B cell (primary cell): ENCODE measurements around the gene EIF4E2. TPM values are rescaled to one million over a fixed set of nuclear protein-coding genes. Genes with fewer than 3 reads are reported as not detected.

ENCODE experiments used
- ATAC-seq: fragments of 200-7000 bp; cut with Tn5 transposase; one replicate; pipeline ENCODE4 v1.10.0; 2021; ENCODE audit warnings: low read depth, mild to moderate bottlenecking, moderate number of reproducible peaks, moderate library complexity
- CTCF ChIA-PET: fragments of 350-600 bp; sonication (Branson Sonifier 250); formaldehyde crosslinking; loops from one replicate; lab custom pipeline; 2021; ENCODE audit warnings: antibody characterized with exemption, inconsistent platforms; lab: Charles Lee
- POLR2A ChIA-PET: fragments of 350-600 bp; sonication (Branson Sonifier 250); formaldehyde crosslinking; loops from one replicate; lab custom pipeline; 2021; ENCODE audit warnings: antibody characterized with exemption; lab: Charles Lee
- DNase-seq: peaks from one replicate; pipeline ENCODE4 v3.0.0; 2013
- H2AFZ ChIP-seq: 2 replicates; pipeline ENCODE4 v1.6.1; 2012; ENCODE audit warnings: mild to moderate bottlenecking, low read depth, low read length; ENCODE audit not compliant: insufficient read depth, poor library complexity, severe bottlenecking
- H3K27ac ChIP-seq, 2 donors: 1 replicate in 1 of 2; 2 replicates in 1 of 2; pipeline ENCODE4 v1.5.1; 2012 to 2013; ENCODE audit warnings: low read length in 2 of 2, mild to moderate bottlenecking in 2 of 2, moderate library complexity in 1 of 2
- H3K27me3 ChIP-seq, 4 experiments: fragments of 200-600 bp in 1 of 4; sonication (generic) in 1 of 4; replicated peaks in 1 of 4; 1 replicate in 2 of 4; 2 replicates in 2 of 4; pipeline versions ENCODE4 v1.6.1 to v1.7.0; 2013 to 2016; ENCODE audit warnings: low read length in 3 of 4, mild to moderate bottlenecking in 2 of 4, mixed read lengths in 1 of 4, moderate library complexity in 1 of 4; ENCODE audit not compliant: insufficient read depth in 4 of 4, control insufficient read depth in 3 of 4; ENCODE audit errors: control extremely low read depth in 1 of 4
- H3K36me3 ChIP-seq, 2 experiments: replicated peaks in 1 of 2; 1 replicate in 1 of 2; 2 replicates in 1 of 2; pipeline versions ENCODE4 v1.6.1 to v1.7.1; 2013; ENCODE audit warnings: low read length in 1 of 2; ENCODE audit not compliant: insufficient read depth in 2 of 2, control insufficient read depth in 1 of 2; ENCODE audit errors: control extremely low read depth in 1 of 2, extremely low read depth in 1 of 2
- H3K4me1 ChIP-seq, 2 donors: fragments of 200-600 bp in 1 of 2; sonication (generic) in 1 of 2; 1 replicate in 1 of 2; 2 replicates in 1 of 2; pipeline versions ENCODE4 v1.5.1 to v1.6.1; 2013 to 2017; ENCODE audit warnings: low read length in 2 of 2; ENCODE audit not compliant: control insufficient read depth in 2 of 2, insufficient read depth in 2 of 2
- H3K4me2 ChIP-seq: replicated peaks from 2 replicates; pipeline ENCODE3; 2012; ENCODE audit warnings: mild to moderate bottlenecking, low read depth, low read length; ENCODE audit not compliant: poor library complexity, severe bottlenecking
- H3K4me3 ChIP-seq, 5 experiments: fragments of 200-600 bp in 1 of 5; sonication (generic) in 1 of 5; 1 replicate in 3 of 5; 2 replicates in 2 of 5; pipeline versions ENCODE4 v1.5.1 to v1.7.0; 2011 to 2016; ENCODE audit warnings: low read length in 4 of 5, mild to moderate bottlenecking in 4 of 5, low read depth in 2 of 5, control low read depth in 1 of 5, moderate library complexity in 1 of 5; ENCODE audit not compliant: insufficient read depth in 1 of 5; ENCODE audit errors: control extremely low read depth in 1 of 5, extremely low read depth in 1 of 5
- H3K79me2 ChIP-seq: fragments of 200-600 bp; sonication (generic); one replicate; pipeline ENCODE4 v1.6.0; 2016; ENCODE audit warnings: low read length; ENCODE audit not compliant: control insufficient read depth, insufficient read depth
- H3K9ac ChIP-seq: fragments of 200-600 bp; sonication (generic); 2 replicates; pipeline ENCODE4 v1.6.1; 2017; ENCODE audit warnings: mild to moderate bottlenecking, low read length, moderate library complexity
- H3K9me3 ChIP-seq, 3 donors: one replicate each; pipeline versions ENCODE4 v1.6.1 to v1.7.1; 2013; ENCODE audit warnings: low read length in 2 of 3; ENCODE audit not compliant: control insufficient read depth in 2 of 3, insufficient read depth in 1 of 3; ENCODE audit errors: control extremely low read depth in 1 of 3
- H4K20me1 ChIP-seq: 2 replicates; pipeline ENCODE4 v1.6.0; 2012; ENCODE audit warnings: mild to moderate bottlenecking, low read length; ENCODE audit not compliant: insufficient read depth, control insufficient read depth, poor library complexity, severe bottlenecking
- H3K27ac Mint-ChIP-seq: one replicate; pipeline ENCODE4 v1.8.0; 2021; ENCODE audit warnings: mixed read lengths
- H3K27me3 Mint-ChIP-seq: one replicate; pipeline ENCODE4 v1.8.0; 2021; ENCODE audit warnings: mixed read lengths
- H3K4me1 Mint-ChIP-seq: one replicate; pipeline ENCODE4 v1.8.0; 2021; ENCODE audit warnings: mixed read lengths
- H3K4me3 Mint-ChIP-seq: one replicate; pipeline ENCODE4 v1.8.0; 2021; ENCODE audit warnings: mixed read lengths
- H3K9me3 Mint-ChIP-seq: one replicate; pipeline ENCODE4 v1.8.0; 2022; ENCODE audit warnings: mixed read lengths; ENCODE audit not compliant: insufficient read depth
- EZH2 ChIP-seq: IDR thresholded peaks from 2 replicates; pipeline ENCODE4 v1.6.1; 2012; ENCODE audit warnings: borderline replicate concordance, low read depth, mild to moderate bottlenecking, moderate library complexity, low read length; ENCODE audit not compliant: insufficient read depth, poor library complexity, severe bottlenecking
- WGBS: methylation state at CpG from one replicate; pipeline ENCODE4 v1.1.5; 2013; ENCODE audit warnings: missing lambda C conversion rate; ENCODE audit not compliant: insufficient coverage; 5-methylcytosine and 5-hydroxymethylcytosine counted together
- intact Hi-C: fragments of 100-400 bp; cut with micrococcal nuclease; formaldehyde crosslinking; loops from one replicate; pipeline ENCODE4 v1.10.0; 2022
- polyA plus RNA-seq: library from polyadenylated mRNA; depleted of rRNA; stranded (reverse); fragments of >200 nt; gene quantifications from 2 replicates; pipeline ENCODE4 v1.2.3, GENCODE V29; 2012
- total RNA-seq, 2 donors: library from RNA; stranded (reverse); fragments of 120-200 nt in 1 of 2; gene quantifications; 1 replicate in 1 of 2; 2 replicates in 1 of 2; pipeline versions ENCODE4 v1.2.3 to v1.2.4, GENCODE V29; 2013 to 2022
- TF ChIP-seq, protein P1 (sequence below): fragments of 200-600 bp; IDR thresholded peaks from one replicate; pipeline ENCODE4 v1.8.0; 2022; ENCODE audit warnings: antibody characterized with exemption, mild to moderate bottlenecking

The EIF4E2 gene
- total and polyA plus RNA-seq, 2 donors (not counting 1 experiment from before 2014, with no cell fraction given) = 17.9 to 67.0 TPM

DNA sequence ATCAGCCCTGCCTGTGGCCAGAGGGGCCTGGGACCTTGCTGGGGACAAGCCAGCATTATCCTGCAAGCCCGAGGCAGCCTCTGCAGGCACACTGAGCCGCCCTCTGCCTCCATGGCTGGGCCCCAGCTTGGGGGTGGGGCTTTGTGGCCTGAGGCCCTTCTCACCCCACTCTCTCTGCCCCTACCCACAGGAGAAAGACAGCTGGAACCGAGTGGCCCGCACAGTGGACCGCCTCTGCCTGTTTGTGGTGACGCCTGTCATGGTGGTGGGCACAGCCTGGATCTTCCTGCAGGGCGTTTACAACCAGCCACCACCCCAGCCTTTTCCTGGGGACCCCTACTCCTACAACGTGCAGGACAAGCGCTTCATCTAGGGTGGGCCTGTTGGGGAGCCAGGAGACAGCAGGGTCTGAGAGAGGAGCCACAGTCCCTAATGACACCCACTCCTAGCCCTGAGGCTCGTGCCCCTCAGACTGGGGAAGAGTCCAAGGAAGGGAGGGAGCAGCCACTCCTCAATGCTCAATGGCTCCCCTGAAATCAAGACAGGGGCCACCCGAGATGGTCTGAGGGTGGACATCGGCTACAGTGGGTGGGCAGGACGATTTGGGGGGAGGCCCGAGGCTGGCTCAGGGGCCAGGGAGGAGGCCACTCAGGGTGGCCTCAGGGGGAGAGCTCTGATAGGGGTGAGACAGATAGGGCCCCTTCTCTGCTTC lies 15.4 kb upstream of the EIF4E2 start:
- ChIA-PET POLR2A (no interaction called here), CTCF (no interaction called here)
- Histone ChIP-seq H3K27me3 (peaks cover 0 to 22% (median 8%) of the 10 kb centered on the region in 4 experiments), H2AFZ (no peak overlapping the region), H3K9me3 (peaks cover 0 to 23% (median 7%) of the 10 kb centered on the region in 3 donors), H3K4me1 (peaks cover 0 to 9% of the 10 kb centered on the region in 2 donors), H4K20me1 (no peaks in the 10 kb centered on the region), H3K27ac (no peak overlapping the region), H3K4me2 (no peak overlapping the region), H3K9ac (no peak overlapping the region), H3K4me3 (no peak overlapping the region), H3K79me2 (no peaks in the 10 kb centered on the region), H3K36me3 (no peaks in the 10 kb centered on the region)
- peaks cover 27% of the 10 kb centered on the region for H3K27me3 Mint-ChIP-seq
- WGBS = 86% methylated on average over 6 of the region's 14 CpGs
- TF ChIP-seq EZH2 = no peak
- TF ChIP-seq, protein P1, sequence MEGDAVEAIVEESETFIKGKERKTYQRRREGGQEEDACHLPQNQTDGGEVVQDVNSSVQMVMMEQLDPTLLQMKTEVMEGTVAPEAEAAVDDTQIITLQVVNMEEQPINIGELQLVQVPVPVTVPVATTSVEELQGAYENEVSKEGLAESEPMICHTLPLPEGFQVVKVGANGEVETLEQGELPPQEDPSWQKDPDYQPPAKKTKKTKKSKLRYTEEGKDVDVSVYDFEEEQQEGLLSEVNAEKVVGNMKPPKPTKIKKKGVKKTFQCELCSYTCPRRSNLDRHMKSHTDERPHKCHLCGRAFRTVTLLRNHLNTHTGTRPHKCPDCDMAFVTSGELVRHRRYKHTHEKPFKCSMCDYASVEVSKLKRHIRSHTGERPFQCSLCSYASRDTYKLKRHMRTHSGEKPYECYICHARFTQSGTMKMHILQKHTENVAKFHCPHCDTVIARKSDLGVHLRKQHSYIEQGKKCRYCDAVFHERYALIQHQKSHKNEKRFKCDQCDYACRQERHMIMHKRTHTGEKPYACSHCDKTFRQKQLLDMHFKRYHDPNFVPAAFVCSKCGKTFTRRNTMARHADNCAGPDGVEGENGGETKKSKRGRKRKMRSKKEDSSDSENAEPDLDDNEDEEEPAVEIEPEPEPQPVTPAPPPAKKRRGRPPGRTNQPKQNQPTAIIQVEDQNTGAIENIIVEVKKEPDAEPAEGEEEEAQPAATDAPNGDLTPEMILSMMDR = no peak
- DNase-seq = no peak
- peaks cover 5% of the 10 kb centered on the region for H3K9me3 Mint-ChIP-seq
- peaks cover 8% of the 10 kb centered on the region for H3K4me1 Mint-ChIP-seq
- intact Hi-C loops = no loop called here
- no peak for ATAC-seq
- no peak overlapping the region for H3K27ac Mint-ChIP-seq
- H3K4me3 Mint-ChIP-seq = no peak overlapping the region

DNA sequence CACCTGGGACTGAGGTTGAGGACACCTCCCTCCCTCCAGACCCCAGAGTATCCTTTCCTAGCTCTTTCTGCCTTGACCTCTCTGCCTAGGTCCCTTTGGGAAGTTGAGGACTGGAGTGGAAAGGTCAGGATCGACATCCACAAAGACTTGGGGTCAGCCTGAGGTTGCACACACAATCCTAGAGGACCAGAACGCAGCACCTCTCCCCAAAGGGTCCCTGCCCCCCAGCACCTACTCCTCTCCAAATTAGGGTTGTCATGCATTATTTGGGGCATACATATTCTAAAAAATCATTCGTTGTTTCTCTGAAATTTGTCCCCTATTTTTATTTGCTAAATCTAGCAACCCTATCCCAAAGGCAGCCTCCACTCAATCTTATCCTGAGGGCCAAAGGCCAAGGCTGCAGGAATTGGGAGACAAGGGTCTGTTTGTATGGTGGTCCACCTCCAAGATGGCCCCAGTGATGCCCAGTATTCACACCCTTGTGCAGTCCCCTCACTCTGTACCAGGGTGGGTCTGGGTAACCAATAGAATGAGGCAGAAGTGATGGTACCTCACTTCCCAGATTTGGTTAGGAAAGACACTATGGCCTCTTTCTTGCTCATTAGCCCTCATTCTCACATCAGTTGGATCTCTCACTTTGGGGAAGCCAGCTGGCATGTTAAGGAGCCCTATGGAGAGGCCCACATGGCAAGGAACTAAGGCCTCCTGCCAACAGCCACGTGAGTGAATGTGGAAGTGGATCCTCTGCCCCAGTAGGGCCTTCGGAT lies 14.5 kb upstream of the EIF4E2 start:
- DNase-seq (no peak), ATAC-seq (no peak)
- no peak overlapping the region for H3K27ac ChIP-seq
- no peak overlapping the region for H3K9ac ChIP-seq
- no peak for TF ChIP-seq EZH2
- H4K20me1 ChIP-seq = no peaks in the 10 kb centered on the region
- no peak overlapping the region for H3K4me3 ChIP-seq
- no peaks in the 10 kb centered on the region for H3K79me2 ChIP-seq
- no peak overlapping the region for H2AFZ ChIP-seq
- peaks cover 0 to 9% of the 10 kb centered on the region in 2 donors for H3K4me1 ChIP-seq
- CTCF ChIA-PET = no interaction called here
- no peak overlapping the region for H3K4me3 Mint-ChIP-seq
- H3K4me1 Mint-ChIP-seq = peaks cover 10% of the 10 kb centered on the region
- WGBS = 97% methylated on average over 3 of the region's 5 CpGs
- no peak overlapping the region for H3K4me2 ChIP-seq
- intact Hi-C loops = no loop called here
- H3K9me3 Mint-ChIP-seq = peaks cover 5% of the 10 kb centered on the region
- peaks cover 0 to 23% (median 7%) of the 10 kb centered on the region in 3 donors for H3K9me3 ChIP-seq
- peaks cover 27% of the 10 kb centered on the region for H3K27me3 Mint-ChIP-seq
- H3K36me3 ChIP-seq = no peaks in the 10 kb centered on the region
- POLR2A ChIA-PET = no interaction called here
- H3K27me3 ChIP-seq = peaks cover 0 to 22% (median 8%) of the 10 kb centered on the region in 4 experiments
- no peak overlapping the region for H3K27ac Mint-ChIP-seq
